Mesenchymal stem cell (in vitro differentiated cells and primary cell): ENCODE results near the gene CD200R1L.

Source experiments
- DNase-seq: peaks from one replicate; pipeline ENCODE4 v3.0.0-alpha.2; 2013
- H2AFZ ChIP-seq: one replicate; pipeline ENCODE4 v1.6.1; 2013; ENCODE audit warnings: low read depth, mild to moderate bottlenecking, control low read depth, inconsistent platforms, low read length, moderate library complexity
- H2AK5ac ChIP-seq: 2 replicates; pipeline ENCODE4 v1.6.1; 2013; ENCODE audit warnings: low read length, moderate library complexity, mild to moderate bottlenecking, inconsistent platforms; ENCODE audit not compliant: severe bottlenecking
- H2BK120ac ChIP-seq: one replicate; pipeline ENCODE4 v1.6.1; 2013; ENCODE audit warnings: low read depth, mild to moderate bottlenecking, inconsistent platforms, low read length, moderate library complexity
- H2BK12ac ChIP-seq, 2 experiments: one replicate each; pipeline ENCODE4 v1.6.1; 2013; ENCODE audit warnings: inconsistent platforms in 2 of 2, low read length in 2 of 2, mild to moderate bottlenecking in 2 of 2, moderate library complexity in 2 of 2, control low read depth in 1 of 2
- H2BK15ac ChIP-seq: one replicate; pipeline ENCODE4 v1.6.1; 2013; ENCODE audit warnings: mild to moderate bottlenecking, low read depth, inconsistent platforms; ENCODE audit not compliant: poor library complexity, severe bottlenecking
- H2BK5ac ChIP-seq: 2 replicates; pipeline ENCODE4 v1.6.1; 2013; ENCODE audit warnings: low read depth, mild to moderate bottlenecking, low read length, control low read depth, inconsistent platforms; ENCODE audit not compliant: poor library complexity, severe bottlenecking
- H3K14ac ChIP-seq, 2 experiments: one replicate each; pipeline ENCODE4 v1.6.1; 2013; ENCODE audit warnings: inconsistent platforms in 2 of 2, low read length in 2 of 2, control low read depth in 1 of 2, mild to moderate bottlenecking in 1 of 2, moderate library complexity in 1 of 2
- H3K18ac ChIP-seq, 2 experiments: one replicate each; pipeline ENCODE4 v1.6.1; 2013; ENCODE audit warnings: inconsistent platforms in 2 of 2, low read length in 2 of 2, control low read depth in 1 of 2, low read depth in 1 of 2, mild to moderate bottlenecking in 1 of 2
- H3K23ac ChIP-seq, 2 experiments: one replicate each; pipeline ENCODE4 v1.6.1; 2013; ENCODE audit warnings: inconsistent platforms in 2 of 2, low read length in 2 of 2, mild to moderate bottlenecking in 2 of 2, moderate library complexity in 2 of 2, control low read depth in 1 of 2
- H3K27ac ChIP-seq: 2 replicates; pipeline ENCODE4 v1.5.1; 2013; ENCODE audit warnings: mild to moderate bottlenecking, moderate library complexity, low read length, control low read depth, inconsistent platforms; ENCODE audit not compliant: poor library complexity, severe bottlenecking
- H3K27me3 ChIP-seq, 2 experiments: 2 replicates each; pipeline versions ENCODE4 v1.6.1 to v1.7.0; 2013; ENCODE audit warnings: low read length in 2 of 2, mild to moderate bottlenecking in 2 of 2, moderate library complexity in 2 of 2, control low read depth in 1 of 2, inconsistent platforms in 1 of 2; ENCODE audit not compliant: control insufficient read depth in 1 of 2, insufficient read depth in 1 of 2
- H3K36me3 ChIP-seq, 2 experiments: 2 replicates each; pipeline versions ENCODE4 v1.6.1 to v1.7.0; 2013; ENCODE audit warnings: low read length in 2 of 2, control low read depth in 1 of 2, inconsistent platforms in 1 of 2, low read depth in 1 of 2, mild to moderate bottlenecking in 1 of 2; ENCODE audit not compliant: insufficient read depth in 2 of 2, control insufficient read depth in 1 of 2
- H3K4ac ChIP-seq, 2 experiments: one replicate each; pipeline ENCODE4 v1.6.1; 2013; ENCODE audit warnings: inconsistent platforms in 2 of 2, low read length in 2 of 2, mild to moderate bottlenecking in 2 of 2, moderate library complexity in 2 of 2, control low read depth in 1 of 2, low read depth in 1 of 2
- H3K4me1 ChIP-seq: 2 replicates; pipeline ENCODE4 v1.6.1; 2013; ENCODE audit warnings: low read depth, low read length, control low read depth; ENCODE audit not compliant: control insufficient read depth, insufficient read depth
- H3K4me2 ChIP-seq: 2 replicates; pipeline ENCODE4 v1.6.1; 2013; ENCODE audit warnings: low read length, mild to moderate bottlenecking, inconsistent platforms; ENCODE audit not compliant: poor library complexity, severe bottlenecking
- H3K4me3 ChIP-seq, 2 experiments: 2 replicates each; pipeline versions ENCODE4 v1.5.1 to v1.7.0; 2013; ENCODE audit warnings: low read length in 2 of 2, mild to moderate bottlenecking in 2 of 2, control low read depth in 1 of 2, low read depth in 1 of 2; ENCODE audit not compliant: insufficient read depth in 1 of 2
- H3K79me1 ChIP-seq: replicated peaks from 2 replicates; pipeline ENCODE4 v1.6.1; 2013; ENCODE audit warnings: mild to moderate bottlenecking, control low read depth, low read length, inconsistent platforms; ENCODE audit not compliant: poor library complexity, severe bottlenecking
- H3K9ac ChIP-seq: 2 replicates; pipeline ENCODE4 v1.7.0; 2013; ENCODE audit warnings: mild to moderate bottlenecking, low read length, moderate library complexity
- H3K9me3 ChIP-seq: 2 replicates; pipeline ENCODE4 v1.7.0; 2013; ENCODE audit warnings: mild to moderate bottlenecking, low read length; ENCODE audit not compliant: control insufficient read depth
- H4K8ac ChIP-seq: one replicate; pipeline ENCODE4 v1.6.1; 2013; ENCODE audit warnings: inconsistent platforms, mild to moderate bottlenecking, low read length, moderate library complexity
- H4K91ac ChIP-seq: one replicate; pipeline ENCODE4 v1.6.1; 2013; ENCODE audit warnings: mild to moderate bottlenecking, low read length, inconsistent platforms
- WGBS: methylation state at CpG from one replicate; pipeline ENCODE4 v1.1.7; 2013; ENCODE audit warnings: mixed read lengths; 5-methylcytosine and 5-hydroxymethylcytosine counted together

CD200R1L gene

GRCh38 chr3:112829046-112829445 is 17.6 kb downstream of the CD200R1L start:
- Histone ChIP-seq H2AFZ (no peak overlapping the region), H3K4ac (no peak overlapping the region), H3K4me3 (no peak overlapping the region), H3K27ac (no peak overlapping the region), H2AK5ac (no peak overlapping the region), H3K36me3 (no peaks in the 10 kb centered on the region), H3K4me2 (no peak overlapping the region), H3K23ac (no peak overlapping the region), H3K79me1 (no peaks in the 10 kb centered on the region), H3K18ac (no peak overlapping the region), H2BK12ac (no peak overlapping the region), H3K4me1 (no peaks in the 10 kb centered on the region), H4K8ac (no peak overlapping the region), H2BK15ac (no peak overlapping the region), H3K9me3 (no peaks in the 10 kb centered on the region), H4K91ac (no peak overlapping the region), H2BK120ac (no peak overlapping the region), H3K27me3 (no peaks in the 10 kb centered on the region), H2BK5ac (no peak overlapping the region), H3K9ac (no peak overlapping the region), H3K14ac (no peak overlapping the region)
- 92% methylated on average over 3 of the region's 4 CpGs for WGBS
- no peak for DNase-seq

GRCh38 chr3:112822064-112823055 is 24.3 kb downstream of the CD200R1L start:
- no peaks in the 10 kb centered on the region for H3K27me3 ChIP-seq
- no peaks in the 10 kb centered on the region for H3K9me3 ChIP-seq
- H2BK12ac ChIP-seq: no peak overlapping the region
- H2AFZ ChIP-seq: no peak overlapping the region
- H4K8ac ChIP-seq: no peak overlapping the region
- H3K9ac ChIP-seq: no peak overlapping the region
- H2BK120ac ChIP-seq: no peak overlapping the region
- H3K79me1 ChIP-seq: no peaks in the 10 kb centered on the region
- no peak overlapping the region for H3K4me2 ChIP-seq
- no peak for DNase-seq
- H3K4me3 ChIP-seq: no peak overlapping the region
- H3K27ac ChIP-seq: no peak overlapping the region
- H2AK5ac ChIP-seq: no peak overlapping the region
- H4K91ac ChIP-seq: no peak overlapping the region
- no peaks in the 10 kb centered on the region for H3K36me3 ChIP-seq
- H2BK15ac ChIP-seq: no peak overlapping the region
- no peak overlapping the region for H3K23ac ChIP-seq
- 47% methylated on average over 1 of the region's 3 CpGs for WGBS
- no peak overlapping the region for H2BK5ac ChIP-seq
- H3K18ac ChIP-seq: no peak overlapping the region
- H3K4me1 ChIP-seq: peaks cover 3% of the 10 kb centered on the region
- H3K14ac ChIP-seq: no peak overlapping the region
- no peak overlapping the region for H3K4ac ChIP-seq

GRCh38 chr3:112818289-112818688 is 28.4 kb downstream of the CD200R1L start:
- Histone ChIP-seq H4K8ac (no peak overlapping the region), H2AFZ (no peak overlapping the region)
- WGBS: 90% methylated on average over 1 of the region's 1 CpG

GRCh38 chr3:112817797-112818196 is 28.9 kb downstream of the CD200R1L start:
- Histone ChIP-seq H4K8ac (no peak overlapping the region), H3K27me3 (no peaks in the 10 kb centered on the region), H4K91ac (no peak overlapping the region), H3K4me3 (no peak overlapping the region), H2AFZ (no peak overlapping the region), H3K9me3 (no peaks in the 10 kb centered on the region), H3K9ac (peak overlapping the region; percentile 41), H2BK12ac (no peak overlapping the region), H3K23ac (no peak overlapping the region), H2BK15ac (no peak overlapping the region), H2AK5ac (no peak overlapping the region), H3K36me3 (no peaks in the 10 kb centered on the region), H3K4me2 (no peak overlapping the region), H3K79me1 (no peaks in the 10 kb centered on the region), H3K27ac (no peak overlapping the region), H3K18ac (no peak overlapping the region), H2BK120ac (no peak overlapping the region), H3K14ac (no peak overlapping the region), H3K4ac (no peak overlapping the region), H3K4me1 (peaks cover 2% of the 10 kb centered on the region), H2BK5ac (no peak overlapping the region)
- DNase-seq: no peak
- 88% methylated on average over 1 of the region's 3 CpGs for WGBS

More at GRCh38 chr3:112818289-112818688, 28.4 kb downstream of the CD200R1L start:
- Histone ChIP-seq H2BK120ac (no peak overlapping the region), H3K23ac (no peak overlapping the region), H3K4ac (no peak overlapping the region), H3K9me3 (no peaks in the 10 kb centered on the region), H3K36me3 (no peaks in the 10 kb centered on the region), H3K9ac (peak overlapping the region; percentile 41), H2BK5ac (no peak overlapping the region), H3K4me1 (peaks cover 2% of the 10 kb centered on the region), H3K79me1 (no peaks in the 10 kb centered on the region), H3K4me2 (no peak overlapping the region), H2BK12ac (no peak overlapping the region), H3K4me3 (no peak overlapping the region), H2AK5ac (no peak overlapping the region), H2BK15ac (no peak overlapping the region), H3K27me3 (no peaks in the 10 kb centered on the region), H3K14ac (no peak overlapping the region), H3K27ac (no peak overlapping the region), H4K91ac (no peak overlapping the region), H3K18ac (no peak overlapping the region)
- DNase-seq: peak; percentile 86
